GM21381 (cell line): ENCODE measurements around the gene SMIM10L1.

Experiments
- ATAC-seq: cut with Tn5 transposase; IDR thresholded peaks from one replicate; pipeline ENCODE4 v1.9.1; 2021; ENCODE audit warnings: mild to moderate bottlenecking, moderate library complexity; ENCODE audit not compliant: unreplicated experiment

SMIM10L1 gene

DNA sequence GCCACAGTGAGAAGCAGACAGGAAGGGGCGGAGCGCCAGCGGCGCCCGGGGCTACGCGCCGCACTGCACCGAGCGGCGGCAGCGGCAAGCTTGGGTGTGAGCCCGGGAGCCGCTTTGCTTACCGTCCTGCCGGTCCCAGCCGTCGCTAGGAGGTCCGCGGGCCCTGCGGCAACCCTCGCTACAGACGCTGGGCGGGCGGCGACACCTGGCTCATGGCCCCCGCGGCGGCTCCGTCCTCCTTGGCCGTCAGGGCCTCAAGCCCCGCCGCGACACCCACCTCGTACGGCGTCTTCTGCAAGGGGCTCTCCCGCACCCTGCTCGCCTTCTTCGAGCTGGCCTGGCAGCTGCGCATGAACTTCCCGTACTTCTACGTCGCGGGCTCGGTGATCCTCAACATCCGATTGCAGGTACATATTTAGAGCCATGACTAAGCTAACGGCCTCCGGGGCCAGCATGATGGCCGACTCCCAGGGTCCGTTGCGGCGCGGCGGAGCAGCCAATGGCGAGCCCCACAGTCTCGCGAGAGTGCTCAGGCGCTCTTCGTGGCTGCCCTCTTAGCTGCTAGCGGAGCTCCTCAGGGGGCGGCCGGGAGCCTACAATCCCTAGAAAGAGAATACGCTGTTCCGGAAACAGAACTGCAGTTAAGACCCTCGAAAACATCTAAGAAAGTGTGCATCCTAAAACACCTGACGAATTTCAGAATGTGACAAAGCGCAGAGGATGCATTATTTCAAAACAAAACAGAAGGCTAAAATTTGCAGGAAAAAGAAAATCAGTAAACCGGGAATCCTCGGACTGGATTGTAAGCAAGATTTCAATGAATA is at the start of gene SMIM10L1:
TSS of gene SMIM10L1 (plus strand) at position 50 of the 824 bp plus-strand sequence. CDS start at position 213, 163 bp downstream.
- ATAC-seq = peak; percentile 96

DNA sequence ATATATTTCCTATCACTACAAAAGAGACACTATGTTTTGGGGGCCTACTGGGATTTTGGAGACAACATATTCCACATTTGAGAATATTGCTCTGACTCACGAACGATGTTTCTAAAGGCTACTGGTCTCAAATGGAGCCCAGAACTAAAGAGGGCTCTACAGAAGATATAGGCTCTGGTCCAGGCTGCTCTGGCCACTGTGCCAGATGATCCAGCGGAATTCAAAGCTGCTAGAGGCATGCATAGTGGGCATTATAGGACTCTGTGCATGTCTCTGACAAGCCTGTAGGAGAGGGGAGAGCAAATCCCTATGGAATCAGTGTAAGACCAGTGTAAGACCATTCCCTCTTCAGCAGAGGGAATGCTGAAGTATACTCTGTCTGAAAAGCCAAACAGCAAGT is 40.6 kb upstream of the SMIM10L1 start:
- no peak for ATAC-seq

DNA sequence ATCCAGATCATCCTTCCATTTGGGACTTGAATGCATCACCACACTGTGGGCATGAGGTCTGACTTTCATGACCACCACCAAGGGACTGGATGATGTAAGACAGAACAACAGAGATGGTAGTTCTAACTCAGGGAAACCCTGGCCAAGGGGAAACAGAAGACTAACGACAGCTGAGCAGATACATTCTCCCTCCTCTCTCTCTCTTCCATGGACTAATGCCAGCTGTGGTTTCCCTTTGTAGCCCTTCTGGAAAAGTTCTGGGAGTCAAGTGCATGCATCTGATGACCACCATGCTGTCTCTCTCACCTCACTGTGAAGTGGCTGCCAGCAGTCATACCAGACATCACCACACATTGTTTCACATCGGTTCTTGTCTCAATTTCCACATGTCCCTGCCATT is 40.0 kb upstream of the SMIM10L1 start:
- ATAC-seq = no peak

DNA sequence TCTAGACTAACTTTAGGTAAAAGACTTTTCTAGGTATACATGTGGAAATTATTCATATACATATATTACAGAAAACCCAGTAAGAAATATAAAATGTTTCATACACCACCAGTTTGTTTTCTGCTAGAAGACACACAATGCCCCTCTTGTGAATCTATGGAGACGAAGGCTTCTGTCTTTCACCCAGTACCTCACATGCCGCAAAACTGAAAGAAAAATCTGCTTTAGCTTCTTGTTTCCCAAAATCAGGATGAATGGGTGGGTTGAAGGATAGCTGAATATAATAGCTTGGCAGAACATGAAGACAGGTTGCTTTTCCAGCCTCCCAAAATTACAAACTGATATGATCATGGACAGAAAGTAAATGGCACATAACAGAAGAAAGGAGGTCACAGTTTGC is 37.8 kb upstream of the SMIM10L1 start:
- ATAC-seq = no peak

DNA sequence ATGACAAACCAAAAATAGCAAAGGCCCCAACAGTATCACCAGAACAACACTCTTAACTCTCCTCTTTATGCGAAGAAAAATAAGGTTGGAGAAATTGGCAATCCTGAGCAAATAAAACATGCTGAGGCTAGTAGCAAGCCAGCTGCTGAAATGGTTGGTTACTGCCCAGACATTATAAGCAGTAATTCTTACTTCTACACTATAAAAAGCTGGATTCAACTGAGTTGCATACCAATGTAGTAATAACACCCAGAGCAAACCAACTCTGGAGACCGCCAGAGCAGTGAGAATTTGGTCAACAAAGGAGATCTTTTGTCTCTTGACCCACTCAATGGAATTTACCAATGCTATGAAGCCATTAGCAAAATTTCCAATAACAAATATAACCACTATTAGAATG is 37.2 kb upstream of the SMIM10L1 start:
- ATAC-seq = no peak

DNA sequence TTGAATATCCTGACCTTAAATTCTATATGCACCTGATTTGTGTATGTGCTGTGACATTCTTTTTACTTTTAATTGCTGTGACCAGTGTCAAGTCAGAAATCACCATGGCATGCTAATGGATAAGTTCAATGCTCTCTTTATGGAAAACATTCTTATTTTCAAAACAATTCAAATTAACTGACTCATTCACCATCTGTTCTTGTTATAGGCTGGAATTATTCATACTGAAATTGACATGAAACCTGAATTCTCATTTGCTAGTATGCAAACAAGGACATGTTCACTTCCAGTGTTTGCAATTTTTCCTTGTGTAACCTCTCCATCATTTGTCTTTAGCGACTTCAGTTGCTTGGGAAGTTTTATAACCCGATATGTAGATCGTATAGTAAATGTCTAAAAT is 36.7 kb upstream of the SMIM10L1 start, which contains the start of gene TAS2R30:
TSS of gene TAS2R30 (minus strand) at position 340 of the 400 bp plus-strand sequence. CDS start 400 bp downstream, outside the sequence.
- no peak for ATAC-seq

DNA sequence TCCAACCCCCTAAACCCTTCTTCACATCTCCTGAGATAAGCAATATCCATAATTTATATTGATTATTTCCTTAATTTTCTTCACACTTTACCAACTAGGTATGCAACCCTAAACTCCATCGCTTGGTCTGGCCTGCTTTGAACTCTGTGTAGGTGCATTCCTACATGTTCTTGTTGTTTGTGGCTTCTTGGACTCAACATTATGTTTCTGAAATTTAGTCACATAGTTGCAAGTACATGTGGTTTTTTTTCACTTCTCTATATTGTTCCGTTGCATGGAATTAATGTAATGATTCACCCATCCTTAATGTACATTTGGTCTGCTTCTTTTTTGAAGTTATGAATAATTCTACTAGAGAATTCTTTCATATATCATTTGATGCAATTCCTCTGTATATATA is 34.9 kb upstream of the SMIM10L1 start:
- ATAC-seq = no peak

DNA sequence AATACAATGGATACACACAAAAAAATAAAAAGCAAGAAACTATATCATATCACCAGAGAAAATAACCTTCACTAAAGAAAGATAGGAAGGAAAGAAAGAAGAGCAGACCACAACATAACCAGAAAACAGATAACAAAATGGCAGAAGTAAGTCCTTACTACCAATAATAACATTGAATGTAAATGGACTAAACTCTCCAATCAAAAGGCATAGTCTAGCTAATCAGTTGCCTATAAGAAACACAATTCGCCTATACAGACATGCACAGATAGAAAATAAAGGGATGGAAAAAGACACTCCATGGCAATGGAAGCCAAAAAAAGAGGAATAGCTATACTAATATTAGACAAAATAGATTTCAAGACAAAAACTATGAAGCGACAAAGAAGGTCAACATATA is 27.6 kb upstream of the SMIM10L1 start:
- no peak for ATAC-seq

DNA sequence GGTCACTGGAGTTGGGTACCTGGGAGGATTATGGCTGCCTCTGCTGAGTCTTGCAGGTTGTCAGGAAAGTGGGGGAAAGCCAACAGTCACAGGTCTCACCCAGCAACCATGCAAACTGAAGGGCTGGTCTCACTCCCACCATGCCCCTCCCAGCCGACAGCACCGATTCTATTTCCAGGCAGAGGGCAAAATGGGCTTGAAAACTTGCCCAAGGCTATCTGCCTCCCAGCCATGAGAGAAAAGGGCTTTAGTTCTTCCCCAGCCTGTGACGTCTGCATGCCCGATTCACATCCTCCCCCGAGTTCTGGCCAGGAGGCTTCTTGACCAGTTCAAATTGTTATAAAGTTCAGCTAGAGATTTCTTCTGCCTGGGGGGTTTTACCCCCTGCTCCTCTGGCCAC is 26.7 kb upstream of the SMIM10L1 start:
- no peak for ATAC-seq

DNA sequence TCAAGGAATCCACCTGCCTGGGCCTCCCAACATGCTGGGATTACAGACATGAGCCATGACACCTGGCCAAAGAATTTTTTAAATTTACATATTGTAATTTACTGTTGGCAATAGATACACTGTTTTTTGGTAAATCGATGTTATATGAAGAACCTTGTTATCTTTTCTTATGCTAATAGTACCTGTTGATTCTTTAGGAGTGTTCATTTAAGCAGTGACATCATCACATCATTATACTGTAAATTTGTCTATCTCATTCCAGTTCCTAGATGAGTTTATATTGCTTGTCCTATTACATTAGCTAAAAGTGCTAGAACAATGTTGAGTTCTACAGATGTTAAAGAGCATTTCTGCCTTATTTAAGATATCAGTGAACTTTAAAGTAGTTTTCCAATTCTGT is 23.6 kb upstream of the SMIM10L1 start:
- ATAC-seq = no peak

DNA sequence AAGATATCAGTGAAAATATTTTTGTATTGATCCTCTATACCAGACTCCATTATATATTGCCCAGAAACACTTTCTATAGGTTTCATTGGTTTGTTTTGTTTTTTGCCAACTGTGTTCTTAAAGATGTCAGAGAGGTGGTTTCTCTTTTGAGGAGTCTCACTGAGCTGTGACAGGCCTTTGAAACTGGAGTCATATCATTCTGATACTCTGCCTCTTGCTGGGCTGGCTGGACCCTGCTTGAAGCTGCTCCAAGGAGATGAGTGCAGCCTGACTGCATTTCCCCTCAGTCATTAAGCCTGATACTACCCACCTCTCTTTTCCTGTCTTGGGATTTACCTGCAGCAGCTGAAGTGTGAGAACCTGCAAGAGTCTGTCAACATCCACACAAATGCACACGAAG is 20.2 kb upstream of the SMIM10L1 start:
- no peak for ATAC-seq

DNA sequence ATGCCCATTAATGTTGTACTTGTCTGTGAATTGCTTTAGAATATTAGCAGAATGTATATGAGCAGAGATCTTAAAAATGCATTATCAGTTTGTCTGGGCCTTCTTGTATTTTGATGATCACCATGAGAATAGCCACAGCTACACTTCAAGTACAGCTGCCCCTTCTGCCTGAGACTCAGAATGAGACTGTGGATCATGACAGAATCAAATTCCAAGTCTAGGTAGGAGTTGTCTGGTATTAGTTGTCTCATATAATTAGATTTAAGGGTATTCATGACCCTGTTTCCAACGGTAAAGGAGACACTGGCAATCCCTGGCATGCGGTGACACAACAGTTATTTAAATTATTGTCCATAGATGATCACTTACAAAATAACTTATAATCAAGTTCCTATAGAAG is 18.3 kb upstream of the SMIM10L1 start:
- no peak for ATAC-seq

DNA sequence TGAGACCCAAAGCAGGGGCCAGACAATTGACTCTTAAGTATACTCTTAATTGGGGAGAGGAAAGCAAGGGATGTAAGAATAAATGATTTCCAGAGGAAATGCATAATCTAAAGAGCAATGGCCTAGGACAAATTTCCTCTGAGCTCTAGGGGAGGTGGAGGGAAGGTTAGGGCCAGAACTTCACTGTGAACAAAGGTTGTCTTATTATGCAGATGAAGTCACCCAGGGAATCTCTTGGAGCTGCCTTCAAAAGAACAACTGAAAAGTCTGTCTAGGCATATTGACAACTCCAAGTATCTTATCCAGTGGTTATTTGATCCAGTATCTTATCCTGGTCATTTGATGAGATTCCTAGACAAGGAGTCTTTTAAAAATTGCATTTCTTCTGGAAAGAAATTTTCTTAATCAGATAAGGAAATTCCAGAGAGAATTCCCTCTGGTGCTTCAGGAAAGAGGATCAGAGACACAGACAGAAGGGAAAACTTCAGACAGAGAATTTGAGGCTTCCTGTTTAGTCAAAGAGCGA is 16.5 kb upstream of the SMIM10L1 start:
- ATAC-seq = no peak

DNA sequence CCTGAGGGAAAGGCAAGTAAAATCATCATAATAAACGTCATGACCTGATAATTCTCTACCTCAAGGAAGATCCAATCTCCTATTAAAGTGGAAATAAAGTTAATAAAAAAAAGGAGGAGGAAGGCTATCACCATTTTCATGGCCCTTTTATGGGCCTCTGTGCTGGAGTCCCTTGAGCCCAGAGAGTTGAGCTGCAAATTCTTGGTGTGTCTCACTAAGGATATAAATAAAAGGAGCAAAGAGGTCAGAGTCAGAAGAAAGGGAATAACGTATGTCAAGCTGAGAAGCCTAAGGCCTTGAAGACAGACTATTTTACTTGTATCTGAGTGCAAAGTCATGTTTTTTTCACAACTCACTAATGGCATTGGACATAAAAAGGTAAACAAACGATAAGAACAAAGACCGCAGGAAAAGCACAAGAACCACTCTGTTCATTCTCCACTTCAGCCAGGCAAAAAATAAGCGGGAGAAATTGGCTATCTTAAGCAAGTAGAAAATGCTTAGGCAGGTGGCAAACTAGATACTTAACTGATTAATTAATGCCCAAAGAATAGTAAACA is 12.0 kb upstream of the SMIM10L1 start:
- no peak for ATAC-seq

DNA sequence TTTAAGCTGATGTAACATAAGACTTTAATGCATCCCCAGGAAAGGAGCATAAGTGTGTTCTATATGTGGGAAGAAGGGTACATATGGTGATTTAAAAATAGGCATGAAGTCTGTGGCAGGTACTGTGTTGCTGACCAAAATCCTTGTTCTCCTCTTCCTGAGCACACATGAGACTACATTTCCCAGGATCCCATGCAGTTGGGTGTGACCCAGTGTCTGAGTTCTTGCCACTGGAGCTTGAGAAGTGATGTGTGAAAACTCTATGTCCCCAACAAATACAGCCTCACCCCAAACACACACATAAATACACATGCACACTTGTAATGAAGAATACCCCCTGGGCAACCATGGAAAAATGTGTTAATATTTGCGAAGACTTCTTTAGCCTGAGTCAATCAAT is 8.5 kb upstream of the SMIM10L1 start:
- ATAC-seq = no peak

DNA sequence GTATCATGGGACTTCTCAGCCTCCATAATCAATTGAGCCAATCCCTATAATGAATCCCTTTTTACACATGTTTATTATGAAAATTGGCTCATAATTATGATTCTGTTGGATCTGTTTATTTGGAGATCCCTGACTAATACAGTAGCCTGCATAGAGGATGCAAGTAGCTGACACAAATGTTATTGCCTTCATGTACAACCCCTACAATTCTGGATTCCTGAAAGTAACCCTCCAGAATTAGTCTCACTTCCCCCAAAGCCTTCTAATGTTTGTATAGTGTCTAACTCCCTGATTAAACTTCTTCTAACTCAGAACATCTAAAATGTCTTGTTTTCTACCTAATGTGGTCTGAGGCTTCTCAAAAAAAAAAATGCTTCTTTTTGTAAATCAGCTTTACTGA is 6.6 kb upstream of the SMIM10L1 start:
- ATAC-seq = no peak

DNA sequence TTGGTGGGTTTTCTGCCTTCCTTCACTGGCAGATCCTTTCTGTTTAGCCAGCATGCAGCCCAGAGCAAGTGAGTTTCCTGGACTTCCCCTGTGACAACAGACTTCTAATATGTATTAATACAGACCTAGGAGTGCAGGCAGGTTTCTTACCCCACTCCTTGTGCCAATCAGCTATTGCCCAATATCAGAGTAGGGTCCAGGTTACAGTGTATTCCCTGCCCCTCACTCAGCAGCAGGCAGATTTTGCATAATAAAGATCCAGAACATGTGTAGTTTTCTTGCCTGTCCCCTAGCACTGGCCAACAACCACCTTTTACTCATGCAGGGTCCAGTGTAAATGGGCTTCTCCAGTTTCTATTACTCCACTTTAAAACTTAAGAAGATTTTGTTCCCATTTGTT is 4.7 kb upstream of the SMIM10L1 start:
- no peak for ATAC-seq

DNA sequence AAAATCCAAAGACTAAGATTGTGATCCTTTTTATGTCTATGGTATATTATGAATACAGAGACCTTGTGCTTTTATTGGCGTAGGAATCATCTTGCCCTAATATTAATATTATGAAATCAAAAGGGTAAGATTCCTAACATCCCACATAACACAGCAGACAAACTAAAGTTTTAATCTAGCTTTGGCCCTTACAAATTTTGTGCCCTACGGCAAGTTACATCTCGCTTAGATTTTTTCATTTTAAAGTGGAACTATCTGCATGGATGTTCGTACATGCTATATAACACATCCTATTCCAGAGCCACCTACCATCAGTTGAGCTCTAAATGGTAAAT is 217 bp upstream of the SMIM10L1 start:
- ATAC-seq = no peak

DNA sequence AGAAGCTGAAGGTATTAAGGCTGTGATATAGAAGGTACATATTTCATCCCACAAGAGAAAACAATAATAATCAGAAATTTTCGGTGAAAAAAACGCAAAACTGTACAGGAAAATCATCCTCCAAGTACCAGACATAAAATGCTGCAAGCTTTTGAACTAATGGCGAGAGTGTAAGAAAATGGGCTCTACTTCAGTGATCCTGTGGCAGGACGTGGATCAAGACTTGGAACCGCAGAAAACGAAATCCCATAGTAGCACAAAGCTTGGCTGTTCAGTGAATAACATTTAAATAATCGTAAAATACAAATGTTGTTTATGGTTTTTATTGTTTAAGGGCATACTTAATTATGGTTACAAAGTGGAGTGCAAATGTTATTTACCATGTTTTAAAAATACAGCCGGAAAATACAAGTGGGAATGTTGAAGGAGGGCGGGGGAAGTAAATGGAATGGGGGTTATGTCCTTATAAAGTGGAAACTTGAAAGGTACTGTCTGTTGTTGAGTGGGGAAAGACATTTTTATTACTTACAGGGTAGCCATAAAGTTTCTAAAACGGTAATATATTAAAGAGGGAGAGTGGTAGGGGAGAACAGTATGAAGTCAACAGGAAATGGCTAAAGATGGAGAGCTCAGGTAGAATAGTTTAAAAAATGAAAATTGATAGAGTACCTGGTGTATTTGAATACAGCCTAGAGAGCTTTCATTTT is 1.1 kb downstream of the SMIM10L1 start:
- no peak for ATAC-seq

DNA sequence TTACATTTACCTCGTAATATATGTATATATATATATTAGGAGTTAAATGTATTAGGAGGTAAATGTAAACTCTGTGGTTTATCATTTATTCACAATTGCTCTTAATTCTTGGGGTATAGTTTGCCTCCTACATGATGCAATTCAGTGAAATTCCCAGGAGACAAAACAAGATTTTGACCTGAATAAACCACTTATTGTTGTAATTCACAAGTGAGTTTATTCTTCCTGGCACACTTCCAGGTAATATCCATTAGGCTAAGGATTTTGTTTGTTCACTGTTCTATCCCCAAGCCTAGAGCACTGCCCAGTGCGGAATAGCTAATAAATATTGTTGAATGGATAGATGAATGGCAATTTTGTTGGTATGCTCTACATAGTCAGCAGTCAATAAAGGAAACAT is 3.0 kb downstream of the SMIM10L1 start:
- no peak for ATAC-seq

DNA sequence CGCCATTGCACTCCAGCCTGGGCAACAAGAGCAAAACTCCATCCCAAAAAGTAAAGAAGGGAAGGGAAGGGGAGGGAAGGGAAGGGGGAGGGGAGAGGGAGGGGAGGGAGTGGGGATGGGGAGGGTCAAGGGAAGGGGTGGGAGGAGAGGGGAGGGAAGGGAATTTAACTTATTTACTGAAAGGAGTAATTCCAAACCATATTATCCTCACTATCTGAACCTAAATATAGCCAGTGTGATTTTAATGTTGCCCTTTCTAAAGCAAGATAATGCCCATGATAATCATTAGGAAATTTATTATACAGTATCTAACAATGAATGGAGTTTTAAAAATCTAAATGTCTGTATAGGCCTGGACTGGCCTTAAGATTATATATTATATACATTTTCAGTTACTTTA is 7.3 kb downstream of the SMIM10L1 start:
- no peak for ATAC-seq

DNA sequence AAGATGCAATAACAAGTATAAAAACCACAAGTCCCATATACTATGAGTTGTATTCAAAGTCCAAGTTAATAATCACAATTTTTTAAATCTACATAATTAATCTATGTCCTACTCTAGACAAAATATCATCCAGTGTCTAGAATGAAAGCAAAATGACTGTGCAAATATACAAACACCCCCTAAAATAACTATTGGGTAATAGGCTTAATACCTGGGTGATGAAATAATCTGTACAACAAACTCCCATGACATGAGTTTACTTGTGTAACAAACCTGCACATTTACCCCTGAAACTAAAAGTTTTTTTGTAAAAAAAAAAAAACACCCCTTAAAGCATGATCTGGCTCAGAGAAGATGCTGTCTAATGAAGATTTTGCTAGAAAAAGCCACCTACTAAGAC is 11.5 kb downstream of the SMIM10L1 start:
- no peak for ATAC-seq
